Measurements from ENCODE around the gene SAMD4A. TPM values are rescaled to one million over a fixed set of nuclear protein-coding genes. Genes with fewer than 3 reads are reported as not detected.

Gene SAMD4A
- total and polyA plus RNA-seq, 8 donors, result 4.5 to 40.5 (median 8.0) TPM

- intact Hi-C loops (cut with DNase I), result no loop called here
- no peak for TF ChIP-seq CTCF (IDR thresholded peaks at IDR 0.05)
- no peaks in the 10 kb centered on the region for H3K4me1 ChIP-seq
- no peaks in the 10 kb centered on the region for H3K27me3 ChIP-seq
- H3K27ac ChIP-seq, result no peak overlapping the region
- no peaks in the 10 kb centered on the region for H3K36me3 ChIP-seq
- no peak for DNase-seq
- no peak for ATAC-seq
- no peak overlapping the region for H3K4me3 ChIP-seq
- H3K9me3 ChIP-seq, result peaks cover 0 to 8% of the 10 kb centered on the region in 2 donors
These were observed 262.7 kb downstream of the SAMD4A start for GRCh38 chr14:54829486-54830224.

DNA sequence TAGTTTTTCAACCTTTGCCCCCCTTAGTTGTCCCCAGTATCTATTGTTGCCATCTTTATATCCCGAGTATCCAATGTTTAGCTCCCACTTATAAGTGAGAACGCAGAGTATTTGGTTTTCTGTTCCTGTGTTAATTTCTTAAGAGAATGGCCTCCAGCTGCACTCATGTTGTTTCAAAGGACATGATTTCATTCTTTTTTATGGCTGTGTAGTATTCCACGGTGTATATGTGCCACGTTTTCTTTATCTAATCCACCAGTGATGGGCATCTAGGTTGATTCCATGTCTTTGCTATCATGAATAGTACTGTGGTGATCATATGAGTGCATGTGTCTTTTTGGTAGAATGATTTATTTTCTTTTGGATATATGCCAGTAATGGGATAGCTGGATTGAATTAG, 263.7 kb downstream of the SAMD4A start:
- intact Hi-C loops (cut with DNase I), result no loop called here
- no peaks in the 10 kb centered on the region for H3K4me1 ChIP-seq
- no peak for ATAC-seq
- H3K36me3 ChIP-seq, result no peaks in the 10 kb centered on the region
- TF ChIP-seq CTCF (IDR thresholded peaks at IDR 0.05), result no peak
- no peak overlapping the region for H3K27ac ChIP-seq
- no peaks in the 10 kb centered on the region for H3K9me3 ChIP-seq
- no peak for DNase-seq
- no peaks in the 10 kb centered on the region for H3K27me3 ChIP-seq
- H3K4me3 ChIP-seq, result no peak overlapping the region

GRCh38 chr14:54834081-54834480, 267.2 kb downstream of the SAMD4A start:
- DNase-seq, result peak in 2 of 4 donors; percentile 46 to 53
- no peak for ATAC-seq
- Histone ChIP-seq H3K27me3 (no peaks in the 10 kb centered on the region), H3K27ac (no peak overlapping the region), H3K36me3 (peaks cover 0 to 3% of the 10 kb centered on the region in 2 donors), H3K4me3 (no peak overlapping the region), H3K9me3 (no peaks in the 10 kb centered on the region), H3K4me1 (no peaks in the 10 kb centered on the region)
- no peak for TF ChIP-seq CTCF (IDR thresholded peaks at IDR 0.05)
- intact Hi-C loops (cut with DNase I), result no loop called here

- peaks cover 0 to 4% of the 10 kb centered on the region in 2 donors for H3K36me3 ChIP-seq
- intact Hi-C loops (cut with DNase I), result no loop called here
- no peak for DNase-seq
- H3K4me1 ChIP-seq, result no peaks in the 10 kb centered on the region
- H3K27ac ChIP-seq, result no peak overlapping the region
- no peaks in the 10 kb centered on the region for H3K27me3 ChIP-seq
- TF ChIP-seq CTCF (IDR thresholded peaks at IDR 0.05), result no peak
- H3K4me3 ChIP-seq, result no peak overlapping the region
- no peak for ATAC-seq
- H3K9me3 ChIP-seq, result no peaks in the 10 kb centered on the region
These were observed 267.8 kb downstream of the SAMD4A start for GRCh38 chr14:54834727-54835126.

GRCh38 chr14:54836231-54836630, 269.3 kb downstream of the SAMD4A start:
- DNase-seq, result no peak

More at GRCh38 chr14:54836231-54836630, 269.3 kb downstream of the SAMD4A start:
- no peak overlapping the region for H3K4me3 ChIP-seq
- no peak for ATAC-seq
- H3K9me3 ChIP-seq, result no peaks in the 10 kb centered on the region
- no peak overlapping the region for H3K27ac ChIP-seq
- no peak for TF ChIP-seq CTCF (IDR thresholded peaks at IDR 0.05)
- no peaks in the 10 kb centered on the region for H3K27me3 ChIP-seq
- no peaks in the 10 kb centered on the region for H3K4me1 ChIP-seq
- H3K36me3 ChIP-seq, result peaks cover 0 to 19% of the 10 kb centered on the region in 2 donors
- intact Hi-C loops (cut with DNase I), result no loop called here

All from left lung (tissue), 10 donors.